GM23248 (cell line): ENCODE measurements around the gene COX6B2. TPM values are rescaled to one million over a fixed set of nuclear protein-coding genes. Genes with fewer than 3 reads are reported as not detected.

Experiments
- DNase-seq: peaks from one replicate; pipeline ENCODE4 v3.0.0-alpha.2; 2015
- H2AFZ ChIP-seq: fragments of 200-600 bp; sonication (generic); 2 replicates; pipeline ENCODE4 v1.6.1; 2016; ENCODE audit warnings: antibody characterized with exemption
- H3F3A ChIP-seq: fragments of 200-600 bp; sonication (generic); 2 replicates; pipeline ENCODE4 v1.6.1; 2016; ENCODE audit warnings: mild to moderate bottlenecking, antibody characterized with exemption, mixed run types; ENCODE audit not compliant: insufficient read depth
- H3K27ac ChIP-seq: fragments of 200-600 bp; sonication (generic); 2 replicates; pipeline ENCODE4 v1.5.1; 2016; ENCODE audit warnings: mild to moderate bottlenecking
- H3K27me3 ChIP-seq: fragments of 200-600 bp; sonication (generic); replicated peaks from 2 replicates; pipeline ENCODE4 v1.6.1; 2016; ENCODE audit warnings: mild to moderate bottlenecking; ENCODE audit not compliant: insufficient read depth
- H3K36me3 ChIP-seq: fragments of 200-600 bp; sonication (generic); 2 replicates; pipeline ENCODE4 v1.6.1; 2016; ENCODE audit warnings: low read depth, mild to moderate bottlenecking
- H3K4me1 ChIP-seq: fragments of 200-600 bp; sonication (generic); 2 replicates; pipeline ENCODE4 v1.6.1; 2016; ENCODE audit warnings: mild to moderate bottlenecking; ENCODE audit not compliant: insufficient read depth
- H3K4me2 ChIP-seq: fragments of 200-600 bp; sonication (generic); one replicate; pipeline ENCODE4 v1.6.1; 2016; ENCODE audit warnings: mild to moderate bottlenecking; ENCODE audit not compliant: unreplicated experiment
- H3K4me3 ChIP-seq: fragments of 200-600 bp; sonication (generic); 2 replicates; pipeline ENCODE4 v1.5.1; 2016; ENCODE audit warnings: mild to moderate bottlenecking
- H3K79me2 ChIP-seq: fragments of 200-600 bp; sonication (generic); 2 replicates; pipeline ENCODE4 v1.6.1; 2016; ENCODE audit warnings: mild to moderate bottlenecking; ENCODE audit not compliant: insufficient read depth
- H3K9ac ChIP-seq: fragments of 200-600 bp; sonication (generic); 2 replicates; pipeline ENCODE4 v1.6.1; 2016; ENCODE audit warnings: mild to moderate bottlenecking
- H3K9me2 ChIP-seq: fragments of 200-600 bp; sonication (generic); 2 replicates; pipeline ENCODE4 v1.6.1; 2016; ENCODE audit warnings: mixed run types, mild to moderate bottlenecking, moderate library complexity; ENCODE audit not compliant: insufficient read depth
- H3K9me3 ChIP-seq: fragments of 200-600 bp; sonication (generic); one replicate; pipeline ENCODE4 v1.6.1; 2017; ENCODE audit warnings: low read depth
- H4K20me1 ChIP-seq: fragments of 200-600 bp; sonication (generic); 2 replicates; pipeline ENCODE4 v1.6.0; 2016; ENCODE audit not compliant: insufficient read depth
- EZH2 ChIP-seq: fragments of 200-600 bp; sonication (generic); IDR thresholded peaks from 2 replicates; pipeline ENCODE4 v1.6.1; 2018; ENCODE audit warnings: antibody characterized with exemption, mild to moderate bottlenecking; ENCODE audit not compliant: insufficient read depth, poor library complexity, severe bottlenecking
- EZH2phosphoT487 ChIP-seq: fragments of 200-600 bp; sonication (generic); IDR thresholded peaks from 2 replicates; pipeline ENCODE4 v1.6.1; 2018; ENCODE audit warnings: antibody characterized with exemption, moderate library complexity, mild to moderate bottlenecking, low read depth; ENCODE audit not compliant: insufficient read depth
- WGBS, 2 experiments: methylation state at CpG; one replicate each; pipeline ENCODE4 v1.1.6; 2015 to 2017; ENCODE audit warnings: low lambda C conversion rate in 2 of 2, low coverage in 1 of 2; ENCODE audit errors: missing lambda C conversion rate in 2 of 2; 5-methylcytosine and 5-hydroxymethylcytosine counted together
- in situ Hi-C: fragments of 300-500 bp; cut with MboI; formaldehyde crosslinking; loops from 2 replicates; pipeline ENCODE4 v1.15.0; 2020
- polyA plus RNA-seq: library from polyadenylated mRNA; unstranded; fragments of >200 nt; fragmentation: Nextera tagmentation; extraction: Ambion mirVana; gene quantifications from 2 replicates; pipeline ENCODE4 v1.2.1, GENCODE V29; 2016
- total RNA-seq: library from RNA; depleted of rRNA; stranded (reverse); fragments of >200 nt; shearing (Covaris generic); gene quantifications from 2 replicates; pipeline ENCODE4 v1.2.3, GENCODE V29; 2014

Gene COX6B2
- total and polyA plus RNA-seq, 2 experiments from 2014 or later: not detected

DNA sequence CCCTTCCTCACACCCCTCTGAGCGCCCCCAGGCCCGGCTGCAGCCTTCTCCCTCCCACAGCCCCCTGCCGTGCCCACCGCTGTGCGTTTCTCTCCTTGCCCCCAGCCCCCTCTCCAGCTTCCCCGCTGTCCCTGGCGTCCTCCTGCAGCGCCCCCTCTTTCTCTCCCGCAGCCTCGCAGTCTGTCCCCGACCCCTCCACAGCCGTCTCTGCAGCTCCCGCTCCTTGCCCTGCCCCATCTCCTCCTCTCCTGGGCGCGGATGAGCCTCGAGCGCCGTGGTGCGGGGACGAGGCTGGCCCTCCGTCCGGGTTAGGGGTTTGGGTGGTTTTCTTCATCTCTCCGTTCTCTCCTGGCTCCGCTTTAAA lies 13.8 kb downstream of the COX6B2 start:
- no peak overlapping the region for H3K27ac ChIP-seq
- H2AFZ ChIP-seq: 0 out of 2 replicates have a peak overlapping the region, but pooled peaks have one; percentile 3
- peaks cover 8% of the 10 kb centered on the region; the same call in 1 of the 2 replicates for H3K79me2 ChIP-seq
- no peaks in the 10 kb centered on the region for H3K4me1 ChIP-seq
- H3K4me3 ChIP-seq: peak overlapping the region; percentile 77
- no peaks in the 10 kb centered on the region; the same call in 1 of the 2 replicates for H3K27me3 ChIP-seq
- in situ Hi-C loops: no loop called here
- H3K9me2 ChIP-seq: no peaks in the 10 kb centered on the region
- WGBS, 2 experiments: 1 to 4% methylated on average over 15 to 23 of the region's 24 CpGs
- peak overlapping the region; percentile 97 for H3K4me2 ChIP-seq
- H3K36me3 ChIP-seq: no peaks in the 10 kb centered on the region
- peak; percentile 53 for DNase-seq
- peak overlapping the region; percentile 86 for H3K9ac ChIP-seq
- H4K20me1 ChIP-seq: no peaks in the 10 kb centered on the region
- no peaks in the 10 kb centered on the region for H3K9me3 ChIP-seq
- no peak for TF ChIP-seq EZH2phosphoT487
- TF ChIP-seq EZH2: no peak
- H3F3A ChIP-seq: no peaks in the 10 kb centered on the region

DNA sequence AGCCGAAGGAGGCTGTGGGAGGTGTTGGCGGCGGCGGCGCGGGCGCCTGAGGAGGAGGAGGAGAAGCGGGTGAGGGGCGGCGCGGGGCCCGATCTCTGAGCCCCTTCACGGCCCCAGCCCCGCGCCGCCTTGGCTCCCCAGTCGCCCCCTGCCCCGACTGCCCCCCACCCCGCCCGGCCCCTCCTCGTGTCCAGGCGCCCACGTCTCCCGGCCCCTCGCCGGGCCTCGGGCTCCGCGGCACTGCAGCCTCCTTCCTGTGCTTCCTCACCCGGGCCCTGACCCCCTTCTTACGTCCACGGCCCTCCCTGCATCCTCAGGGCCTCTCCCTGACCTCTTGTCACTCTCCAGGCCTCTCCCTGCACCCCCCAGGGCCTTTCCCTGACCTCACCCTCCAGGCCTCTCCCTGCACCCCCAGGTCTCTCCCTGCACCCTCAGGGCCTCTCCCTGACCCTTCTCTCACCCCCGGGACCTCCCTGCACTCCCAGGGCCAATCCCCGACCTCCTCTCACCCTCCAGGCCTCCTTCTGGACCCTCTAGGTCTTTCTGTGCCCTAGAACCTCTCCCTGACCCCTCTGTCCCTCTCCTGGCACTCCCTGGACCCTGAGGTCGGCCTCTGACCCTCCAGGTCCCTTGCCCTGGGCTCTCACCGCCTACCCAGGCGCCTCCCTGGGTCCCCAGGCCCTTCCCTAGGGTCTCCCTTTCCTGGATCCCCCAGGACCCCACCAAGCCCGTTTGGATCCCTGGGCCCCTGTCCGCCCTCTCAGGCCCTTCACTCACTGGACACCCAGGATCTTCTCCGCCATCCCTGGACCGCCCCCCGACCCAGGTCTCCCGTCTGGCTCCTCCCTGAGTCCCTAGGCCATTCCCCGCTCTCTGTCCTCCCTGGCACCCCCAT lies 14.4 kb downstream of the COX6B2 start:
- in situ Hi-C loops: no loop called here

DNA sequence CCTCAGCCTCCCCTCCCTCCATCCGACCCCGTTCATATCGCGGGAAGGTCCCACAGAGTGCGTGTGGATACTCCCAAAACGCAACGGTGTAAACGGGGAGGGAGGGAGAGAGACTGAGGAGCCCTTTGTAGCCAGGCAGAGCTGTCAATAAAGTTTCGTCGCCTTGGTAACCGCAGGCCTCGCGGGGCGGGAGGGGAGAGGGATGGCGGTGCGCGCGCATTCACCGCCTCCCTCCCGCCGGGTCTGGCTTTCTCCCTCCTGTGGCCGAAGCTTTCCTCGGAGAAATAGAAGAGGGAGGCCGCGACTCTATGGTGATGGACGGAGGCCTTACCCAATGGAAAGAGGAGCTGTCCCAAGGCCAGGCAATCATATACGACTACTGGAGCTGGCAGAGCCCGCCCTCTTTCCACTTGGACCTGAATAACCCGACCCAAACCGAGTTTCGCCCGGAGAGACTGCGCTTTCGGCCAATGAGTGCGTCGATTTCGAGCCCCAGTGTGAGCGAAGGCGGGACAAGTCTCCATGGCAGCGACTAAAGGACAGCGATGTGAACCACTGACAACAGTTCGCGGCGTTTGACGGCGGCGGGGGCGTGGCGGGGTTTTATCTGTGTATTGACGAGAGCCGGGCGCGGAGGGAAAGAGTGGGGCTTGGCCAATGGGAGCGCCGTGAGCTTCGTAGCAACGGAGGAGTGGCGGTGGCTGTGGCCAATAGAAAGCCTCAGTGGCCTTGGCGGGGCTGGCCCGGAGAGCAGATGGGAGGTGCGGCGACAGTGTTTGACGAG lies 15.2 kb downstream of the COX6B2 start, which contains the start of gene KMT5C:
KMT5C (plus strand) TSS at position 772 of the 784 bp plus-strand sequence. CDS start 2,061 bp downstream, outside the sequence.
- H3F3A ChIP-seq: no peaks in the 10 kb centered on the region
- no peaks in the 10 kb centered on the region for H3K9me3 ChIP-seq
- H3K4me1 ChIP-seq: no peaks in the 10 kb centered on the region
- H3K4me2 ChIP-seq: peak within 1 kb of the TSS; percentile 97
- no peak for TF ChIP-seq EZH2
- no peak for TF ChIP-seq EZH2phosphoT487
- peak within 1 kb of the TSS; percentile 95 for H3K27ac ChIP-seq
- H3K9me2 ChIP-seq: no peaks in the 10 kb centered on the region
- in situ Hi-C loops: no loop called here
- no peaks in the 10 kb centered on the region for H4K20me1 ChIP-seq
- peak within 1 kb of the TSS; percentile 88 for H2AFZ ChIP-seq
- H3K9ac ChIP-seq: peak within 1 kb of the TSS; percentile 93
- WGBS, 2 experiments: 1% methylated on average over 56 to 63 of the region's 63 CpGs
- peaks cover 8% of the 10 kb centered on the region; the same call in 1 of the 2 replicates for H3K79me2 ChIP-seq
- H3K4me3 ChIP-seq: peak within 1 kb of the TSS; percentile 77
- H3K27me3 ChIP-seq: no peaks in the 10 kb centered on the region; the same call in 1 of the 2 replicates
- no peaks in the 10 kb centered on the region for H3K36me3 ChIP-seq
- peak; percentile 100 for DNase-seq

More for the DNA sequence above, 14.4 kb downstream of the COX6B2 start:
- no peaks in the 10 kb centered on the region for H3K36me3 ChIP-seq
- no peak overlapping the region for H2AFZ ChIP-seq
- H3K9me3 ChIP-seq: no peaks in the 10 kb centered on the region
- no peaks in the 10 kb centered on the region for H4K20me1 ChIP-seq
- TF ChIP-seq EZH2phosphoT487 (no peak), EZH2 (no peak)
- 2 to 3% methylated on average over 6 to 36 of the region's 44 CpGs for WGBS, 2 experiments
- H3K27ac ChIP-seq: peak overlapping the region; percentile 50
- H3K27me3 ChIP-seq: no peaks in the 10 kb centered on the region; the same call in 1 of the 2 replicates
- H3K9me2 ChIP-seq: no peaks in the 10 kb centered on the region
- no peaks in the 10 kb centered on the region for H3K4me1 ChIP-seq
- H3K4me3 ChIP-seq: peak overlapping the region; percentile 77
- H3K79me2 ChIP-seq: peaks cover 8% of the 10 kb centered on the region; the same call in 1 of the 2 replicates
- no peak for DNase-seq
- no peaks in the 10 kb centered on the region for H3F3A ChIP-seq
- peak overlapping the region; percentile 86 for H3K9ac ChIP-seq
- H3K4me2 ChIP-seq: peak overlapping the region; percentile 97

DNA sequence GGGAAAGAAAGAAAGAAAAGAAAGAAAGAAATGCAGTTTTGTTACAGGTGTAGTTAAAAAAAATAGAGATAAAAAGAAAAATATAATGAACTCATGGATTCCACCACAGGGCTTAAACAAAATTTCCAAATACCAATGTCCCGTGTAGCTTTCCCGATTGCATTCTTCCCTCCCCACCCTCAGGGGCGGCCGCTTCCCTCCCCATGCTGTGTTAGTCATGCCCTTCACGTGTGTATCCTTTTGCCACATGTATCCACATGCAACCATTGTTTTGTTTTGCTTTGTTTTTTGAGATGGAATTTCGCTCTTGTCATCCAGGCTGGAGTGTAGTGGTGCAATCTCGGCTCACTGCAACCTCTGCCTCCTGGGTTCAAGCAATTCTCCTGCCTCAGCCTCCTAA lies 18.4 kb downstream of the COX6B2 start:
- H3K27me3 ChIP-seq: no peaks in the 10 kb centered on the region; the same call in 1 of the 2 replicates
- WGBS, 2 experiments: 23 to 24% methylated on average over 7 of the region's 7 CpGs
- H3K4me3 ChIP-seq: no peak overlapping the region
- H3K9ac ChIP-seq: no peak overlapping the region
- H3K9me2 ChIP-seq: no peaks in the 10 kb centered on the region
- H3K27ac ChIP-seq: no peak overlapping the region
- in situ Hi-C loops: no loop called here
- H3K4me2 ChIP-seq: no peak overlapping the region
- no peaks in the 10 kb centered on the region for H4K20me1 ChIP-seq
- TF ChIP-seq EZH2phosphoT487 (no peak), EZH2 (no peak)
- DNase-seq: peak; percentile 83
- no peaks in the 10 kb centered on the region for H3F3A ChIP-seq
- H3K79me2 ChIP-seq: peaks cover 8% of the 10 kb centered on the region; the same call in 1 of the 2 replicates
- H3K36me3 ChIP-seq: no peaks in the 10 kb centered on the region
- H3K4me1 ChIP-seq: no peaks in the 10 kb centered on the region
- no peaks in the 10 kb centered on the region for H3K9me3 ChIP-seq
- H2AFZ ChIP-seq: no peak overlapping the region
